GM12873 (cell line): ENCODE measurements around the gene DMD.

Experiments used
- CTCF ChIP-seq: IDR thresholded peaks from 2 replicates; pipeline ENCODE4 v1.5.1; 2012; ENCODE audit warnings: low read depth, mild to moderate bottlenecking, moderate library complexity, low read length, control low read depth; ENCODE audit not compliant: insufficient read depth; ENCODE audit errors: missing control alignments

DMD gene

GRCh38 chrX:31070057-31070468 is 2141.3 kb downstream of the DMD start:
- TF ChIP-seq CTCF, result no peak
